GM18517 (cell line): ENCODE data around the gene CLNS1A.
"Not testable (repeated sequence)": the region's sequence is repeated elsewhere in the genome, so short reads cannot be mapped to it uniquely, and the experiment has no call there.

Source experiments
- ATAC-seq: cut with Tn5 transposase; IDR thresholded peaks from one replicate; pipeline ENCODE4 v1.9.1; 2021; ENCODE audit warnings: mild to moderate bottlenecking, moderate library complexity; ENCODE audit not compliant: unreplicated experiment

Gene CLNS1A, protein sequence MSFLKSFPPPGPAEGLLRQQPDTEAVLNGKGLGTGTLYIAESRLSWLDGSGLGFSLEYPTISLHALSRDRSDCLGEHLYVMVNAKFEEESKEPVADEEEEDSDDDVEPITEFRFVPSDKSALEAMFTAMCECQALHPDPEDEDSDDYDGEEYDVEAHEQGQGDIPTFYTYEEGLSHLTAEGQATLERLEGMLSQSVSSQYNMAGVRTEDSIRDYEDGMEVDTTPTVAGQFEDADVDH

DNA sequence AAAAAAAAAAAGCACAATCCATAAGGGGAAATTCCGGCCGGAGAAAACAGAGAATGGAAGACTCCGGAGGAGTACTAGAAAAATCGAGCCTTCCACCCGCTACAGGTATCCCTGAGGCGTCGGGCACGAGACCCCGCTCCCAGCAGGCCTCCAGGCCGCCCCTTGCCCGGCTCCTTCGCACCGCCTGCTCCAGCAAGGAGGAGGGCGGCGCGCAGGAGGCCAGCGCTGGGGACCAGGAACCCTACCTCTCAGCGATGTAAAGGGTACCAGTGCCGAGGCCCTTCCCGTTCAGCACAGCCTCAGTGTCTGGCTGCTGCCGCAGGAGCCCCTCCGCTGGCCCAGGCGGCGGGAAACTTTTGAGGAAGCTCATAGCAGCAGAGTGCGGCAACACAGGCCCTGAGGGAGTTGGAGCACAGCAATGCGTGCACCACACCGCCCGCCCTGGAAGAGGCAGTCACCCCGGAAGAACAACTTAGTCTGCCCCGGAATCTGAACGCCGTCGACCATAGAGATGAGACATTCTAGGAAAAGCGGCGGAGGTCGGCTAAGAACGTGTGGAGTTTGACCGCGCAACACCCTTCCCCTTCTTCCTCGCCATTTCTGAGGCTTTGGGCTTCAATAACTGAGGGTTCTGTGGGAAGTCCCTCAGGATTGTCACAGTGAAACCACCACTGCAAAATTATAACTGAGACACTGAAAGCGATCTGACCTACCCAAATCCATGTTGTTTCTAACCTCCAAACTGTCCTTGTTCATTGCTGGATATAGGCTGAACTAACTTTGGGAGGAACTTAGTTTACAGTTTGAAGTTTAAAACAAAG is at the start of gene CLNS1A:
CLNS1A (minus strand) TSS at position 450 of the 821 bp plus-strand sequence; CDS start at position 370, 80 bp downstream.
- peak; percentile 93 for ATAC-seq

DNA sequence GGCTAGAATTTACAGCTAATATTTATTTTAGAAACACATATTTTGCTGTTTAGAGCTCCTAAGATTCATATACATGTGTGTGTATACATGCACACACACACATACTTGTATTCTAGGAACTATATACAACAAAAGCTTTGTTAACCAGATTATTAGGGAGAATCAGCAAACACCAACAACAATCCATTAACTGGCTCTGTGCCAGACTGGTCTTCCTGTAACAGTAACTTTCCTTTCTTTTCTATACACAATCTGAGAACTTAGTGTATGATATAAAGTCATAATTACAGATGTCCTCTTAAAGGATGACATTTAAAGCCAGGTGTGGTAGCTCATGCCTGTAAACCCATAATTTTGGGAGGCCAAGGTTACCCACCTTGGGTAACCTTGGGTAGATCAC is 49.5 kb upstream of the CLNS1A start:
- no peak for ATAC-seq

DNA sequence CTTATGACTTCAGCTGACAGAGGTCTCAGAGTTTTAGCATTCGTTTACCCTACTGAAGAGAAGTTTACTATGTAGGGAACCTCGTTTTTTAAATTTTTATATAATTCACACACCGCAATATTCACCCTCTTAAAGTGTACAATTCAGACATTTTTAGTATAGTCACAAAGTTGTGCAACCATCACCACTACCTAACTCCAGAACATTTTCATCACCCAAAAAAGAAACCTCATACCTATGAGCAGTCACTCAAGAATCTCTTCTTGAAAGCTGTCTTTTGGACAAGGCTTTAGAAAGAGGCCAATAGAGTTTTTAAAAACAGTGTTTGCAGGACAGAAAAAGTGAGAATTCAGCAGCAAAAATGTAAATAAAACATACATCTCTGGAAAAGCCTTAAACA is 39.5 kb upstream of the CLNS1A start:
- no peak for ATAC-seq

DNA sequence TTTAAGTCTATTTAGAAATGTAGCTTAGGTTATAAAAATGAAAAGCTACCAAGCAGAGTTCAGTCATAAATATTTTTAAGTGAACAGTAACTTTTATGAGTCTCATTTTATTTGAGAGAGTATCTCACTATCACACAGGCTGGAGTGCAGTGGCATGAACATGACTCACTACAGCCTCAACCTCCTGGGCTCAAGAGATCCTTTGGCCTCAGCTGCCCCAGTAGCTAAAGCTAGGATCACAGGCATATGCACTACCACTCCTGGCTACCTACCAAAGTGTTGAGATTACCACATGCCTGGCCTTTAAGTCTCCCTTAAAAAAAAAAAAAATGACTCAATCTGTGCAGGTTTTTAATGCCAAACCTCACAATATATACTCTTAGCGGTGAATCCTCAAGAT is 34.7 kb upstream of the CLNS1A start:
- ATAC-seq: no peak

DNA sequence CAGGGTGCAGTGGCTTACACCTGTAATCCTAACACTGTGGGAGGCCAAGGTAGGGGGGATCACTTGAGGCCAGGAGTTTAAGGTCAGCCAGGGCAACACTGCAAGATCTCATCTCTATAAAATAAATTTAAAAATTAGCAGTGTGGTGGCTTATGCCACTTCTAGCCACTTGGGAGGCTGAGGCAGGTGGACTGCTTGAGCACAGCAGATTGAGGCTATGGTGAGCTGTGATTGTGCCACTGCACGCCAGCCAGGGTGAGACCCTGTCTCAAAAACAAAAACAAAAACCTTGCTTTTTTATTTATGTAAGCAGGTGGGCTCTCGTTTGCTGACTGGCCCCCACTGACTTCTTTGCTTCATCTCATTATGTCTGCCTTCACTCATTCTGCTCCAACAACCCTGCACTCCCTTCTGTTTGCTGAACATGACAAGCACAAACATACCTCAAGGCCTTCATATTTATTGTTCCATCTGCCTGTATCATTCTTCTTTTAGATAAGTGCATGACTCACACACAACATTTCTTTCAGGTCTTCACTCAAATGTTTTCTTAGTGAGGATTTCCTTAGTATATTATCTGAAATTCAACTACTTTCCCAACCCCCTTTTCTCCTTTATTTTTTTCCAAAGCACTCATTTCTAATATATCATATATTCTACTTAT is 32.4 kb upstream of the CLNS1A start:
- ATAC-seq: no peak

DNA sequence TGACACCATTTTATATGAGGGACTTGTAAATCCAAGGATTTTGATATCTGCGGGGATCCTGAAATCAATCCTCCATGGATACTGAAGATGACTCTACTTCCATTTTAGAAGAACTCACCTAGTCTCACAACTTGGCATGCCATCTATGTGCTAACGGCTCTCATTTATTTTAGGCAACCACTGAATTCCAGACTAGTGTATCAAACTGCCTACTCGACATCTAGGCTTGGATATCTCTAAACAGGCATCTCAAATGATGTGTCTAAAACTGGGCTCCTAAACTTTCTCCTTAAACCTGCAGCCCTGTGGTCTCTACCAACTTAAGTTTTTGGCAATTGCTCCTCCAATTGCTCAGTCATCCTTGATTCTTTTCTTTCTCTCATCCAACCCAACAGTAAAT is 31.2 kb upstream of the CLNS1A start:
- ATAC-seq: no peak

DNA sequence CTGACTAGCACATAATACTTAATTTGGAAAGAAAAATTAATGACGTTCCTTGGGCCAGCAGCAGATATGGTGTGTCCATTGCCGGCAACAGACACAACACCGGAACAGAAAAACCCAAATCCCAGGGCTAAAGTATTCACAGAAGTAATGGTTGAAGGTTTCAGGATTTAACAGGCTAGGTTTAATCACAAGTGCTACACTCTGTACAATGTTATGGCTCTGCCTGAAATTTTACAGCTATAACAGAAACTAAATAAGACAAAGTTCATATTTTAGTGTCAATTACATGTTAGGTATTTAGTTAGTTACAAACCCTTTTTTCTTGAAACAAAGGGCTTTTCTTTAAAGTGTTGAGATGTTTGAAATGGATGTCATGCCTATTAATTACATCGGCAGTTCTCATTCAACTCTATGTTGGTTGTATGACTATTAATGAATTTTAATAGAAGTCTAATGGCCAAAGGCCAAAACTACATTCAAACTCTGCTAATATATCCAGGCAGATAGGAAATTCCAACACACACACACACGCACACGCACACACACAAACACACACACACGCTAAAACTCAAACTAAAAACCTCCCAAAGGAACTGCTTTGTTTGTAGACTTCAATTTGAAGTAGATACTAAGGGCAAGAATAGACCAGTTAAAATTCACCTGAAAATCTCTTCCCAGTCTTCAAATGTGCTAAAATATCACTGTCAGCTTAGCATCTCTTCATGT is 27.8 kb upstream of the CLNS1A start:
- no peak for ATAC-seq

DNA sequence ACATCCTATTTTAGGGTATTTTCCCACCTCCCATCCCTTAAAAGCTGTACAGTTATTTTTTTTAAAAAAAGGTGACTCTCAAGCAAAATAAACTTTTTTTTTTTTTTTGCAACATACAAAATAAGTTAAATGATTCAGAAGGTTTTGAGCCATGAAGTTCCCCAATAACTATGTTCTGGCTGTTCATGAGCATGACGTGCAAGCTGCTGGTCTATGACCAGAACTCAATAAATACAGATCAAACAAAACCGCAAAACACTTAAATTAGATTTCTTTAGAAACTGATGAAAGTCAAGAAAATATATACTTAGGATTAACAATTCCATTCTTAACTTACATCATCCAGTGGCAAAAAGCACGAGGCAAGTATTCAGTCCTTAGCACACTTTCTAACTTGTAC is 24.1 kb upstream of the CLNS1A start:
- ATAC-seq: no peak

DNA sequence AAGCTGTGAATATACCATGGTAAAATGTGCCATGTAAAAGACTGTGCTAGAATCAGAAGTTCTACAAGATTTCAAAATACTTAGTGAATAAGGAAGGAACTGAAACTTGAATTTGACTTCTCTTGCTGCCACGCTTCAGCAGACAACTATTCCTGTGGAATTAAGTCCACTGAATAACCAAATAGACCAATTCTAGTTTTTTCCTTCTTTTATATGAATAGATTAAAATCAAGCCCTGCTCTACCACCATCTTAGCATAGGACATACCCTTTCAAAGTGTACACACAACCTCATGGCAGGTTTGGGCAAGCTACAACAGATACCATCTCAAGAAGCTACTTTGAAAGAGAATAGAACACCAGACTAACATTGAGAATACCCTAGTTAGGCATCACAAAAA is 23.4 kb upstream of the CLNS1A start:
- ATAC-seq: no peak

DNA sequence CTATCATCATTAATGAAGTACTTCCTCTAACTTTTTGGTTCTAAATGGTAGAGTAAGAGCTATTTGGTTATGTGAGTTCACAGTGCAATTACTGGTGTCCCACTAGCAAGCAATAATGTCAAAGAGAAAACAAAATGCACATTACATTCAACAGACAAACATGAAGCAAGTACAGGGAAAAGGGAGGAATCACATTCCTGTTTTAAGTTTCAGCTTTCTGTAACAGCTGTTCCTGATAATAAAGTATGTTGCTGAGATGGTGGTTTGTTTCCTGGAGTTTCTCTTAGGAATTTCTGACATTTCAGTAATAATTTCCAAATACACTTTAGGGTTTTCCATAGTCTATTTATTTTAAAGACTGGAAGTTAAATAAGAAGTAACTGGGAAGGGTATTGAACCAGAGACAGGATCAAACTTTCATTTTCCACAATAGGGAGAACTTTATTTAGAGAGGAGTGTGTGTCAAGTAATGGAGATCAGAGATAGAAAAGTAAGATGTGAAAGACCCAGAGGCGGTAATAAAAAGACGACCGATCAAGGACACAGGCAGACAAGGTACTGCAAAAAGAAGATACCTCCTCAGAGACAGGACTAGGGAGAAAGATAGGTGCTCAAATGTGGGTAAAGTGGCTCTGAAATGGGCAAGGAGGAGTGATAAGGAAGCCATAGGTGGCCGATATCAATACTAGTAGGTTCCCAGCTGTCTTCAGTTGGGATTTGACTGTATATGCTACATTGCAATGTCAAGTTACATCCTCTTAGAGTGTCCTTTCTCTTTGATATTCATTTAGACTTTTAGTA is 20.8 kb upstream of the CLNS1A start:
- ATAC-seq: no peak

DNA sequence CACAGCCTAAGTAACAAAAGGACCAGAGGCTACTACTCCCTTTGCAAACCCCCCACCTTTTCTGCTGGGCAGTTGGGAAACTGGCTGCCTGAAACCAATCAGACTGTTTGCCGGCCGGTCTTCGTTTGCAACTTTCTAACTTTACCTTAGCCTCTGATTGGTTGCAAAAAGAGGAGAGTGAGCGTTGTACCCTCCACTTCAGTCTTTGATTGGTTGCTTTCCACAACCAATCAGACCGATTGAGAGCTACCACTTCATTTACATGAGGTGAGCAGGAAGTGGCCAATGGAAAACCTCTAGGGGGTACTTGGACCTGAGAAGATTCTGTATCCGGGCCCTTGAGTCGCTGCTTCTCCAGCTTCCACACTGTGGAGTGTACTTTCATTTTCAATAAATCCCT is 18.8 kb upstream of the CLNS1A start:
- ATAC-seq: no peak

DNA sequence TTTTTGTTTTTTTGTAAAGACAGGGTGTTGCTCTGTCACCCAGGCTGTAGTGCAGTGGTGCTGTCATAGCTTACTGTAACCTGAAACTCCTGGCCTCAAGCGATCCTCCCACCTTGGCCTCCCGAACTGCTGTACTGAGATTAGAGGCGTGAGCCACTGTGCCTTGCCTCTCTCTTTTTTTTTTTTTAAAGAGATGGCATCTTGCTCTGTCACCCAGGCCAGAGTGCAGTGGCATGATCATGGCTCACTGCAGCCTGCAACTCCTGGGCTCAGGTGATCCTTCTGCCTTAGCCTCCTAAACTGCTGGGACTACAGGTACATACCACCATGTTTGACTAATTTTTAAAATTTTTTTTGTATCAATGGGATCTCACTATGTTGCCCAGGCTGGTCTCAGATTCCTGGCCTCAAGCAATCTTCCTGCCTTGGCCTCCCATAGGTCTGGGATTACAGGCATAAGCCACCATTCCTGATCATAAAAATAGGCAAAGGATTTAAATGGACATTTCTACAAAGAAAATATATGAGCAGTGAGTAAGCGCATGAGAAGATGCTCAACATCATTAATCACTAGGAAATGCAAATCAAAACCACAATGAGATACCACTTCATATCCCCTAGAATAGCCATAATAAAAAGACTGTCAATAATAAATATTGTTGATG is 17.3 kb upstream of the CLNS1A start:
- ATAC-seq: no peak

DNA sequence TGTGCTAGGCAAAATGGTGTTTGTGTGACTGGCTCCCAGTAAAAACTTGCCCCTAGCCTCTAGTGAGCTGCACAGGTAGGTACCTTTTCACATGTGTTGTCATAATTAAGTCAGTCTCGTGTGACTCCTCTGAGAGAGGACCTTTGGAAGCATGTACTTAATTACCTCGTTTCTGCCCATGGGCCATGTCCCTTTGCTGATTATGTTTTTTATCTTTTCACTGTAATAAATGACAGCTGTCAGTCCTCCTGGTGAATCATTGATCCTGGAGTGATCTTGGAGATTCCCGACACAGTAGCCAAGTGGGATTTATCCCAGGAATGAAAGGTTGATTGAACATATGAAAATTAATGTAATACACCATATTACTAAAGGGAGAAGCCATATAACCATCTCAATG is 12.5 kb upstream of the CLNS1A start:
- ATAC-seq: no peak

DNA sequence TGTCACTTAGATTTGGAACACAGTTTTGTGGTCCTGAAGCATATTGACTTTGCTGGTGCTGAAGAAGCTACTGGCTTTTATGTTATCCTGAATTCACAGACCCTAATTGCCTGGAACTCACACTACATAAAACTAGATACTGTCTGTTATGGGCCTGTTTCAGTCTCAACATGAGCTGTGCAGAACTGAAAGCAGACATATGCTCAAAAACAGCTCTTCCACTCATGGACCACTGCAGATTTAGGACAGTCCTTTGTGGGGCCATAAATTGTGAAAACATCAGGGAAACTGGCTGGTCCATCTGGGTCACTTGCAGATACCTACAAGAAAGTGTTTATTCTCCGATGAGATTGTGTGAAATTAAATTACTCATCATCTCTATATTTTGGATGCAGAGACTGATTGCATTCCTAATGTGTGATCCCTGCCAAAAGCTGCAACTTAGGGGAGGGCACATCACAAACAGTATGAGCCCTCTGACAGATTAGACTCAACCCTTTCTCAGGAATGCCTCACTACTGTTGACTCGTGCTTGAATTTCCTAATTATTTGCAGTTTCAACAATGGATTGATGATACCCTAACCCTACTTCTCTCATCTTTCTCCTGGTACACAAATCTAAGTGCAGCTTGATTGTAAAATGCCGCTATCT is 10.2 kb upstream of the CLNS1A start:
- no peak for ATAC-seq

DNA sequence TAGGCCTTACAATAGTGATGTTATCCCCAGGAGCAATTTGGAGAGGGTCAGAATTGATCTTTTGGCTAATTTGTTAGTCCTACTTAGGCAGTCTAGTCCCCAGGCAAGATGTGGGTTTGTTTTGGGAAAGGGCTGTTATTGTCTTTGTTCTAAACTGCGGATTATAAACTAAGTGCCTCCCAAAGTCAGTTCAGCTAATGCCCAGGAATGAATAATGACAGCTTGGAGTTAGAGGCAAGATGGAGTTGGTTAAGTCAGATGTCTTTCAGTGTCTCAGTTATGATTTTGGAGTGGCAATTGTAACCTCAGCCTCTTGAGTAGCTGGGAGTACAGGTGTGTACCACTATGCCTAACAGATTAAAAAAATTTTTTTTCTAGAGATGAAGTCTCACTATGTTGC is 7.3 kb upstream of the CLNS1A start:
- no peak for ATAC-seq

DNA sequence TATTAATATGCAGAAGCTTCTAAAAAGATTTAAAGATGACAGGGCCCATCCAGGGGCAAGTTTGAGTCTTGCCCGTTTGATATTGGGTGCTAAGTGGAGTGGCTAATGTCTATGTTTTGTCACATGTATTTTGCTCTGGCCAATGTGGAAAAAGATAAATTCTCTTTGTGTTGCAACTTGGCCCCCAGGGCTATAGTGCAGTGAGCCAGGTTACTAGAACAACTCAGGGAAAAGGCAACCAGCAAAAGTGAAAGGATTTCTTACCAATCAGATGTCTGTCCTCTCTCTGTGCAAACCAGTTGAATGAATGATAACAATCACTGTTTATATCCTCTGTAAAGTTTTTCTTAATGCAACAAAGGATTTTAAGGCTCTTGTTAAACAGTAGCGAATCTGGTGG is 4.6 kb upstream of the CLNS1A start:
- no peak for ATAC-seq

DNA sequence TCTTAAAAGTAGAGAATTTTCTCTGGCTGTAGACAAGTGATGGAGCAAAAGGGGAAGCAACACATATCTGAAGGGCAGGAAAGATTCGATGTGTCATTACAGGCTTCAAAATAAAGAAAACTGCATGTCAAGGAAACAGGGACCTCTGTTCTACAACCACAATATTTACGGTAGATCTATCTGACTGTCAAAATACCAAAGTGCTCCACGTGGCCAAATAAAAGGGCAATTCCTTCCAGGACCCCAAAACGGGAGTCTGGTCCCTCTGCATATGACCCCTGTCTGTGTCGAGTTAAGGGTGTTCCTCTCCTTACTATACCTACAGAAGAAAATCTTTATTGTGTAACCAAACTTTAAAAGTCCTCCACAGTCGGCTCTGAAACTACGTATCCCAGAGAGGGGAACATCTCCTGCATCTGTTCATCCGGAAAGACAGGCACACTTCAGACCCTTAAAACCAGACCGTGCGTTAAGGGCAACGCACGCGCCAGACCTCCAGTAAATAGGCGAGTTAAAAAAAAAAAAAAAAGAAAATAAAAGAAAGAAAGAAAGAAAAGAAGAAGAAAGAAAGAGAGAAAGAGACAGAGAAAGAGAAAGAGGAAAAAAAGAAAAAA is 756 bp downstream of the CLNS1A start:
- ATAC-seq: no peak

DNA sequence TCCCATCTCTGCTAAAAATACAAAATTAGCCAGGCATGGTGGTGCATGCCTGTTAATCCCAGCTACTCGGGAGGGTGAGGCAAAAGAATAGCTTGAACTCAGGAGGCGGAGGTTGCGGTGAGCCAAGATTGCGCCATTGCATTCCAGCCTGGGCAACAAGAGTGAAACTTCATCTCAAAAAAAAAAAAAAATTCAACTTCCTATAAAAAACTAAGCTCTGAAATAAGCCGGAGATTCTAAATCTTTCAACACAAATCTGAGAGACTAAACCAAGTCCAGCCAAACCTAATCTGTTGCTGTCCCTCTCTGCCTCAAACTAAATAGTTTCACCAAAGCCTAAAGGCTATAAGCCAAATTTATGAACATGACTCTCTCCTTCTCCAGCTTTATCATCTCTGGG is 3.7 kb downstream of the CLNS1A start:
- not testable (repeated sequence) for ATAC-seq

DNA sequence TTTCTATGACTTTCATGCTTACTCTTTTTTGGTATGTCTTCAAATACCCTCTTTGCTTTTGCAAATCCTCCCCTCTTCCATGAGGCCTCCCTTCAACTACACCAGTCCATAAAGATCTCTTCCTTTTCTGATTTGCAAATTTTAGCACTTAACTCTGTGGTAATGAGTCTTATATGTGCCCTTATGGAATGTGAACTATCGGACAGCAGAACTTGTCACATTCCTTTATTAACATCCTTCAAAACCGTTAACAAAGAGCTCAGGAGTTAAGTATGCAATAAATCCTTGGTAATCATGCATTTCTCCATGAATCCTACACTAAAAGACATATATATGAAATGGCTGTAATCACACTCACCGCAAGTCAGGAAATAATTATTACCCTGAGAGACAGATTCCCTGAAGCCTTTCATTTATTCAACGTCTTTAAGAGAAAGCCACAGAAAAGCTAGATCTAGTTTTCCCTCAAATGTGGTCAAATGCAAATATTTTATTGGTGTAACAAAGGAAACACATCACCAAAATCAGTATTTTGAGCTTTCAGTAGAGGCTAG is 7.4 kb downstream of the CLNS1A start:
- no peak for ATAC-seq
